CD14-positive monocyte (primary cell): ENCODE measurements around the gene AGRP. TPM values are rescaled to one million over a fixed set of nuclear protein-coding genes. Genes with fewer than 3 reads are reported as not detected.

Source experiments
- DNase-seq, 3 donors: peaks; one replicate each; pipeline ENCODE4 v3.0.0-alpha.2; 2011 to 2022
- H2AFZ ChIP-seq: 2 replicates; pipeline ENCODE4 v1.6.0; 2012; ENCODE audit warnings: mild to moderate bottlenecking, low read depth, low read length, inconsistent platforms; ENCODE audit not compliant: insufficient read depth, poor library complexity, severe bottlenecking
- H3K27ac ChIP-seq, 2 donors: 1 replicate in 1 of 2; 2 replicates in 1 of 2; pipeline ENCODE4 v1.5.1; 2012 to 2013; ENCODE audit warnings: low read length in 2 of 2, control low read depth in 1 of 2, inconsistent platforms in 1 of 2, low read depth in 1 of 2, mild to moderate bottlenecking in 1 of 2
- H3K27me3 ChIP-seq, 2 donors: one replicate each; pipeline versions ENCODE4 v1.6.0 to v1.6.1; 2011 to 2013; ENCODE audit warnings: low read length in 2 of 2; ENCODE audit not compliant: control insufficient read depth in 2 of 2, insufficient read depth in 2 of 2
- H3K36me3 ChIP-seq, 2 donors: replicated peaks in 1 of 2; 1 replicate in 1 of 2; 2 replicates in 1 of 2; pipeline versions ENCODE4 v1.5.1 to v1.6.1; 2012 to 2013; ENCODE audit warnings: low read length in 2 of 2, control low read depth in 1 of 2, inconsistent platforms in 1 of 2, mild to moderate bottlenecking in 1 of 2; ENCODE audit not compliant: insufficient read depth in 2 of 2, control insufficient read depth in 1 of 2
- H3K4me1 ChIP-seq, 2 donors: 1 replicate in 1 of 2; 2 replicates in 1 of 2; pipeline versions ENCODE4 v1.5.1 to v1.6.1; 2012 to 2013; ENCODE audit warnings: low read length in 2 of 2, control low read depth in 1 of 2, inconsistent platforms in 1 of 2, mild to moderate bottlenecking in 1 of 2, moderate library complexity in 1 of 2; ENCODE audit not compliant: insufficient read depth in 2 of 2, control insufficient read depth in 1 of 2
- H3K4me2 ChIP-seq: replicated peaks from 2 replicates; pipeline ENCODE3; 2012; ENCODE audit warnings: low read length, moderate library complexity, mild to moderate bottlenecking; ENCODE audit not compliant: poor library complexity, severe bottlenecking; ENCODE audit errors: extremely low read depth
- H3K4me3 ChIP-seq, 3 experiments: fragments of 200-600 bp in 1 of 3; sonication (generic) in 1 of 3; replicated peaks in 1 of 3; 1 replicate in 2 of 3; 2 replicates in 1 of 3; pipeline ENCODE4 v1.5.1; 2011 to 2013; ENCODE audit warnings: low read length in 3 of 3, mild to moderate bottlenecking in 3 of 3, control low read depth in 2 of 3, low read depth in 2 of 3, inconsistent platforms in 1 of 3, moderate library complexity in 1 of 3
- H3K79me2 ChIP-seq: 2 replicates; pipeline ENCODE4 v1.6.0; 2012; ENCODE audit warnings: mild to moderate bottlenecking, control low read depth, inconsistent platforms, low read length, moderate library complexity; ENCODE audit not compliant: insufficient read depth
- H3K9ac ChIP-seq: 2 replicates; pipeline ENCODE4 v1.6.0; 2017; ENCODE audit warnings: low read length, mild to moderate bottlenecking; ENCODE audit not compliant: insufficient read depth, poor library complexity, severe bottlenecking
- H3K9me3 ChIP-seq, 2 donors: replicated peaks in 1 of 2; 1 replicate in 1 of 2; 2 replicates in 1 of 2; pipeline versions ENCODE4 v1.5.1 to v1.6.1; 2012 to 2013; ENCODE audit warnings: low read length in 2 of 2, control low read depth in 1 of 2; ENCODE audit not compliant: control insufficient read depth in 1 of 2, insufficient read depth in 1 of 2
- H4K20me1 ChIP-seq: 2 replicates; pipeline ENCODE4 v1.6.0; 2012; ENCODE audit warnings: mild to moderate bottlenecking, low read length, control low read depth, moderate library complexity; ENCODE audit not compliant: insufficient read depth
- H3K27ac Mint-ChIP-seq, 7 donors: one replicate each; pipeline ENCODE4 v1.8.0; 2020; ENCODE audit warnings: mild to moderate bottlenecking in 7 of 7, mixed read lengths in 7 of 7, moderate library complexity in 6 of 7, inconsistent platforms in 2 of 7
- H3K27me3 Mint-ChIP-seq, 3 donors: one replicate each; pipeline ENCODE4 v1.8.0; 2021 to 2022; ENCODE audit warnings: low read depth in 3 of 3, mild to moderate bottlenecking in 3 of 3, mixed read lengths in 3 of 3, moderate library complexity in 3 of 3, inconsistent platforms in 1 of 3
- H3K36me3 Mint-ChIP-seq, 2 donors: one replicate each; pipeline ENCODE4 v1.8.0; 2020; ENCODE audit warnings: mixed read lengths in 2 of 2, inconsistent platforms in 1 of 2, mild to moderate bottlenecking in 1 of 2
- H3K4me1 Mint-ChIP-seq: one replicate; pipeline ENCODE4 v1.8.0; 2020; ENCODE audit warnings: mild to moderate bottlenecking, mixed read lengths
- H3K4me3 Mint-ChIP-seq, 2 donors: one replicate each; pipeline ENCODE4 v1.8.0; 2020; ENCODE audit warnings: mild to moderate bottlenecking in 2 of 2, mixed read lengths in 2 of 2, moderate library complexity in 1 of 2
- H3K9me3 Mint-ChIP-seq, 7 donors: one replicate each; pipeline ENCODE4 v1.8.0; 2020 to 2022; ENCODE audit warnings: mixed read lengths in 7 of 7, mild to moderate bottlenecking in 6 of 7, moderate library complexity in 6 of 7, inconsistent platforms in 2 of 7
- CTCF ChIP-seq: fragments of 200-600 bp; IDR thresholded peaks from one replicate; pipeline ENCODE4 v1.8.0; 2022; ENCODE audit warnings: antibody characterized with exemption, mild to moderate bottlenecking
- whole genome bisulfite sequencing: methylation state at CpG from one replicate; pipeline ENCODE4 v1.1.5; 2013; ENCODE audit warnings: missing lambda C conversion rate; ENCODE audit not compliant: insufficient coverage; 5-methylcytosine and 5-hydroxymethylcytosine counted together
- intact Hi-C, 2 donors: fragments of 100-400 bp; cut with micrococcal nuclease; formaldehyde crosslinking; loops; one replicate each; pipeline versions ENCODE4 v1.15.0 to v1.15.1; 2023
- polyA plus RNA-seq, 3 donors: library from polyadenylated mRNA; depleted of rRNA in 1 of 3; unstranded in 2 of 3; stranded (reverse) in 1 of 3; fragments of 300-500 nt in 2 of 3; fragments of >200 nt in 1 of 3; fragmentation: Illumina TruSeq in 2 of 3; gene quantifications; 1 replicate in 2 of 3; 2 replicates in 1 of 3; pipeline ENCODE4 v1.2.3, GENCODE V29; 2012 to 2021

AGRP gene
- polyA plus RNA-seq, 3 donors, result 0.32 to 0.54 TPM; not detected in 1

GRCh38 chr16:67446968-67447507, 36.3 kb downstream of the AGRP start:
- peak overlapping the region in 5 of 7 donors; percentile 19 to 57 (median 26) for H3K27ac Mint-ChIP-seq
- intact Hi-C loops, result no loop called here

More at GRCh38 chr16:67446968-67447507, 36.3 kb downstream of the AGRP start:
- H3K27me3 ChIP-seq, result no peaks in the 10 kb centered on the region
- TF ChIP-seq CTCF, result no peak
- H3K9ac ChIP-seq, result no peak overlapping the region
- no peaks in the 10 kb centered on the region for H3K27me3 Mint-ChIP-seq
- peaks cover 95 to 100% of the 10 kb centered on the region in 2 donors for H3K36me3 ChIP-seq
- H3K4me1 ChIP-seq, result no peaks in the 10 kb centered on the region
- H3K36me3 Mint-ChIP-seq, result peaks cover 63 to 97% of the 10 kb centered on the region in 2 donors
- DNase-seq, result no peak
- peaks cover 100% of the 10 kb centered on the region for H4K20me1 ChIP-seq
- H3K4me3 ChIP-seq, result no peak overlapping the region
- H3K4me3 Mint-ChIP-seq, result no peak overlapping the region
- H3K79me2 ChIP-seq, result peaks cover 90% of the 10 kb centered on the region
- H2AFZ ChIP-seq, result no peak overlapping the region
- 96% methylated on average over 3 of the region's 8 CpGs for WGBS
- no peaks in the 10 kb centered on the region for H3K9me3 Mint-ChIP-seq
- H3K9me3 ChIP-seq, result no peaks in the 10 kb centered on the region
- H3K27ac ChIP-seq, result peak overlapping the region in 1 of 2 donors; percentile 41
- peaks cover 4% of the 10 kb centered on the region for H3K4me1 Mint-ChIP-seq
- no peak overlapping the region for H3K4me2 ChIP-seq
